Superior temporal gyrus (tissue), 1 donor: ENCODE results near the gene MAPK8.

ENCODE experiments used
- DNase-seq: peaks from one replicate; pipeline ENCODE4 v3.0.0-alpha.2; 2016; ENCODE audit errors: extremely low spot score

The MAPK8 gene

DNA sequence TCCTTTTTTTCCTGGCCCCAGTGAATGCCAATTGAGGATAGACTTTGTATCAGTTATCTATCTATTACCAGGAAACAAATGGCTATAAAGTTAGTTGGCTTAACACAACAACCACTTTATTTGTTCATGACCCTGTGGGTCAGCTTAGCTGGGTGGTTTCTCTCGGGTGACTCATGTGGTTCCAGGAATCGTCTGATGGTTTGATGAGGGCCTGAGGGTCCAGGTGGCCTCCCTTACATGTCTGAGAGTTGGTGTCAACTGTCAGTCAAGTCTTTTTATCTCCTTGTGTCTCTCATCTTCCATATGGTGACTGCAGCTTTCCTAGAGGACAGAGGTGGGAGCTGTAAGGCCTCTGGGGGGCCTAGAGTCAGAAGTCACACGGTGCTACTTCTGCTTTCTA, 15.3 kb upstream of the MAPK8 start:
- no peak for DNase-seq

- no peak for DNase-seq
Observed at GRCh38 chr10:48292616-48293015, 13.9 kb upstream of the MAPK8 start.

GRCh38 chr10:48294431-48294830, 12.0 kb upstream of the MAPK8 start:
- DNase-seq = no peak

DNA sequence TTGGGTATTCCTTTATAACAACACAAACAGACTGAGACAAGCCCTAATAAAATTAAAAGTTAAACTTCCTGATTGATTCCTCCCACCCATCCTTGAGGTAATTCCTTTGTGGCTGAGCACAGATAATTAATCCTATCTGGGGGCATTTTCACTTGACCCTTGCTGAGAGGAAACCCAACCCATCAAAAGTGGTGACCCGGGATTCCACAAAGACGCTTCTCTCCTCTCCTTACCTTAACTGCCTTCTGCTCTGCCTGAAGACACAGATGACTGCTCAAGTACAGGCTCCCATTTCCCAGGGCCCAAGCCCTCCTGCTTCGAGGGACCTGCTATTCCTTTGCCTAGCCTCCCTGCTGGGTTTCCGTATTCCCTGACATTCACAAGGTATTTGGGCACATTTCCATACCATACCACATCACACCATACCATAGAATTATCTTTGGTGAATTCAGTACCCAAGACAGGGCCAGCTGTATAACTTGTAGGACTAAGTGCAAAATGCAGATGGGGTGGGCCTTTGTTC, 9.8 kb upstream of the MAPK8 start:
- no peak for DNase-seq

- DNase-seq = no peak
Observed at GRCh38 chr10:48299066-48299465, 7.4 kb upstream of the MAPK8 start.

DNA sequence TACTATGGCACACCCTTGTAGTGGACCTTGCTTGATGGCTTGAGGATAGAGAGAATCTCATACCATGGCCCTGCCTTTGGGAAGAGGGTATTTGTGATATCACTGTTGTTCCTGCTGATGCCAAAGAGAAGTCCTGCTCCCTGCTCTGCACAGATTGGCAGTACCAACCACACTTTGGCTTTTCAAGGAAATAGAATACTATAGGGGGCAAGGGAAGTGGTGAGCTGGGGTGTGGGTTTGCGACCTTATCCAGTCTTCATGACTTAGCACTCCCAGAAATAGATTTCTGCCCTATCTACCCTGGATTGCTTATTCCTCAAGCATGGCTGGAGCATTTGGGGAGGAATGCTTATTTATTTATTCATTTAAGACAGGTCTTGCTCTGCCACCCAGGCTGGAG, 6.8 kb upstream of the MAPK8 start:
- DNase-seq = no peak

DNA sequence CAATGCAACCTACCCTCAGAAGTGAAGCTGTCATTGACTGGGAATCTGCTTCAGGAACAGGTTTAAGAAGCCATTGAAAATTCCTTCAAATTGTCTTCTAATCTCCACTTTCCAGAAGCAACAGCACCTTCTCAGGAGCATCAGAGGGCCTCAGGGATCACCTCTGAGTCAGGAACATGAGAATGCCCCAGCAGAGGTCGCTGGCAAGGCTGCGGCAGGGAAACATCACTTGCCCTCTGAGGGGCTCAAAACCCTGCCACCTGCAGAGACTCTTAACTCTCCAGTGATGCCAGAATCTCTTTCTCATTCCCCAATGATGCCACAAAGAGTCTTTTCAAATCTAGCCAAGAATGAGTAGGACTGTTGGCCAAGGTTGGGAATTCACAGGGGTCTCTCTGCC, 5.9 kb upstream of the MAPK8 start:
- DNase-seq = no peak

- DNase-seq = no peak
Observed at GRCh38 chr10:48302515-48303476, 3.7 kb upstream of the MAPK8 start.

DNA sequence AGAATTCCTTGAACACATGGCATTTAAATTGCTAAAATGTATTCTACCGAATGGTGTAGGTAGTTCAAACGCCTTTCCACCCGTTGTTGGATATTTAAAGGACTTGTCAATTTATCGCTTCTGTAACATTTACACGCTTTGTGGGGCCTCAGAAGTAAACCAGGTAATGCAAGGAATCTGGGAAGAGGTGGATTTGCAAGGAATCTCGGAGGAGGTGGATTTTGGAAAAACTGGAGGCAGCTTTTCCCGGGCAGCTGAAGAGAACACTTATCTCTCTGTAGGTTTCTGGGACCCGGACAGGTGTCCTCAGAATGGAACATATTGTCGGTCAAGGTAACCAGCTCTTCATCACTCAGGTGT, 592 bp upstream of the MAPK8 start:
- DNase-seq = no peak

DNA sequence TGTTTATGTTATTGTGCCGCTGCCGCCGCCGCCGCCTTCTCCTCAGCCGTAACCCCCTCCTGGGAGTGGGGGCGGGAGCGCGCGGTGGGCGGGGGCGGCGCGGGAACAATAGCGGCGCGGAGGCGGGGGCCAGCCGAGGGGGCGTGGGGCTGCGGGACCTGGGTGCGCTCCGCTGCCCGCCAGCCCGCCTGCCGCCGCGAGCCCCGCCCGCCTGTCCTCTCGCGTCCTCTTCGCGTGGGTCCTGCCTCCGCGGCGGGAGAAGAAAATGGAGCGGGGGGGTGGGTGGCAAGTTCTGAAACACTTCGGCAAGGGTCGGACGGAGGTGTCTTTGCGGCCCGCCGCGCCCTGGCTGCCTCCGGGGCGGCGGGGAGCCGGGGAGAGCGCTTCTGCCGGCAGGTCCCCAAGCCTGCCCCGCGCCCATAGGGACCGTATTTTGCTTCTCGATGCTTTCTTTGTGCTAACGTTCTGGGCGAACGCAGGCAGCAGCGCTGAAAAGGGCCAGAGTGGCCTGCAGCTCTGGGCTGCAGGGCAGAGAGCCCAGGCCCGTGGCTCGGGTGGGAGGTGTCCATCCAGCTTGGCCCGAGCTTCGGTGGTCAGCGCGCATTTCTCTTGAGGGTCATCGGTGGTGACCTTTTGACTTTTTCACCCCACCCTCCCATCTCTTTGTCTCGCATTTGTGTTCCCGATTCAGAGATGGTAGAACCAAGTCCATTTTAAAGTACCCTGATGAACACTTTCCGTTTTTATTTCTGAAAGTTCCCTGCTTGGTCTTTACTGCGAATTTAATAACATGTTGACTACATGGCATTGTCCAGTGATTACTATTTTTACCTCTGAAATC, 613 bp downstream of the MAPK8 start:
- DNase-seq = no peak

DNA sequence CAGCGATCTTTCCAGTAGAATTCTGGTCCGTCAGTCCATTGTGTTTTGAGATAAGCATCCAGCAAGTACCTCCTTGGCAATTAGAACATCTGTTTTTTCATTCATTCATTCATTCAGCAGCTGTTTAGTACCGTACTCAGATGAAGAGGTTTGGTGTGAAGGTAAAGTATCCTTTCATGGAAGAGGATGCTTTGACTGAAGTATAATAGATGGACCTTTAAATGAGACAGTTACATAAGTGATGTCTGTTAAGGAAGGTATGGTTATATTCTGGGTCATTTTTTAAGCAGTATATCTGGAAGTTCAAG, 1.2 kb downstream of the MAPK8 start:
- no peak for DNase-seq

DNA sequence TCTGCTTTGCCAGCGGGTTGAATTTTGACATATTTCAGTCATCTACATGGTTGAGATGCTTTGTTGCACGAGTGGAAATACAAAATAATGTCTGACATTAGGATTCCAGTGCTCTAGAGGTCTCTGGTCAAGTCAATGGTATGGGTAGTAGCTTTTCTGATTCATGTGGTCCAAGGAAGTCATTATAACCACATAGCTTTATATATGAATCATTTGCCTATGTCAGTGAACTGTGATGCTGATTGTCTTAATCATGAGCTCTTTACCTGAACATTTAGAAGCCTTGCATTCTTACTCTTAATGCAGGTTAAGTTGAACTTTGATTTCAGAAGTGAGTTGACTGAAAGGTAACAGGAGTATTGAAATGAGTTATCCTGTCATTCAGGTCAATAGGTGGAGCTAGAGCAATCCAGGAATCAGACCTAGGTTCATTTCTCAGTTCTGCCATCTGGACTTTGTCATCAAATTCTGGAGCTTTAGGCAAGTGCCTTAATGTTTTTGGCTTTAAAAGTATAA, 3.3 kb downstream of the MAPK8 start:
- no peak for DNase-seq

GRCh38 chr10:48314107-48314506, 7.6 kb downstream of the MAPK8 start:
- DNase-seq = no peak

GRCh38 chr10:48316236-48316635, 9.8 kb downstream of the MAPK8 start:
- no peak for DNase-seq

DNA sequence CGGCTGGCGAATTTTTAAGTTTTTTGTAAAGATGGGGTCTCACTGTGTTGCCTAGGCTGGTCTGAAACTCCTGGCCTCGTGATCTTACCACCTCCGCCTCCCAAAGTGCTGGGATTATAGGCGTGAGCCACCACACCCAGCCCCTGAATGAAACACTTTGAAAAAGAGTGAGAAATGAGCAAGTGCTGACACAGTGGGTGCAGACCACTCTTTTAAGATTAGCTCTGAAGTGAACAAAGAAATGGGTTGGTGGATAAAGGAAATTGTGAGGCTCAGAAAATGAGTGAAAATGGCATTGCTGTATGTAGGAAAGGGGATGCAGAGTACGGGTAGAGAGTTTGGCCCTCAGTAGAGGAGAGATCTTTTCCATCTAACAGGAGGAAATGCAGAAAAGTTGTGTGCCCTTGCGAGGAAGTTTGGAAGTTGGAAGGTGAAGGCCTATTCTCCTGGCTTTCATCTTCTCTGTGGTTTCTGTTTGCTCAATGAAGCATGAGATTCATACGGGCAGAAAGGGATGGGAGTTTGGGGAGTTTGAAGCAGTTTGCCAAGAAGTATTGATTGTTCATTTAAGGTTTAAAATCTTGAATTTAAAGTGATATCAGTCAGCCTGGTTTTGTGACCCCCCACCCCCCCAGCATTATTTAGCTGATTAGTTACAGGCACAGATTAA, 11.0 kb downstream of the MAPK8 start:
- DNase-seq = no peak

DNA sequence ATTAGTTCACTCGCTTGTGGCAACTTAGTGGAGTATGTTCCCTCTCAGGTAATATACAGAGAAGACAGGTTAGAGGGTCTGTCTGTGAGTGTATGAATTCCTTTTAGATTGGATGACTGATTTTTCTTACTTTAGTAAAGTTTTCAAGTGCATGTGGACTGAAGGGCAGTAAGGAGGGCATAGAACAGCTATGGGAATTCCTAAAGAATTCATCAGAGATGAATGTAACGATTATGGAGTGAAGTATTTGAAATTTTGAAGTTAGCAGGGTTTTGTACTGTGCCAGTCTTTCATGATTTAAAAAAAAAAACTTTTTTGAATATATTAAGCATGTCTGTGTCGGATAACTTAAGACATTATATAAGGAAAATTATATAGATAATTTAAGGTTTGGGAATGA, 15.5 kb downstream of the MAPK8 start:
- DNase-seq = no peak

DNA sequence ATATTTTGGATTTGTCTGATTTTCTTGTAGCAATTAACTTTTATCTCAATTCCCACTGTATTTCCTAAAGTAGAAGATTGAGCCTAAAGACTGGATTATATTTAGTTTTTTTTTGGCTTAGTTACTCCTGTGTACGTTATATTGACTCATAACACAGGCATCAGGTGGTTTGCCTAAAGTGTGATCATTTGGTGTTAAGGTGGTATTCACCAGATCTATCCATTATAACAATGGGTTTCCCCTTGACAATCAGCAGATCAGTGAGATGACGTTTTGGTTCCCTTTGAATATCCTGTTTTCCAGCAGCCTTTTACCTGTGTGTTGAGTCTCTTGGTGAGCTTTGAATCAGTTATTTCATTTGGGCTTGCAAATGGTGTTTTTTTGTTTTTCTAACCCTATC, 18.1 kb downstream of the MAPK8 start:
- DNase-seq = no peak

DNA sequence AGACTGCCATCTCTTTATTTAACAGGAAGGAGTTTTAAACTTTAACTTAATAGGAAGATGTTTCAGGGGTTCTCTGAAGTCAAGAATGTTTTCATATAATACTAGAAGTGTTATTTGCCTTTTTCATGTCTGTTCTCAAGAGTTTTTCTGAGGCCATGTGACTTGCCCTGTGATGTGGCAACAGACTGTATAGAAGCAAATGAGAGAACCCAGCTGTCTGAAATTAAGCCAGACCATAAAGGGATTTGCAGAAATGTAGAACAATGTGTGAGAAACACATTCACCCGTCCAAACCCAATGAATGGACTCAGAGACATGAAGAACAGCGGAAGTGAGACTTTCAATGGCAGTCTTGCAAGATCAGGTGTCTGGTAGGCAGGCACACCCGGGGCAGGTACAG, 23.8 kb downstream of the MAPK8 start:
- DNase-seq = no peak

- DNase-seq = no peak
Observed at GRCh38 chr10:48331436-48331835, 25.0 kb downstream of the MAPK8 start.

DNA sequence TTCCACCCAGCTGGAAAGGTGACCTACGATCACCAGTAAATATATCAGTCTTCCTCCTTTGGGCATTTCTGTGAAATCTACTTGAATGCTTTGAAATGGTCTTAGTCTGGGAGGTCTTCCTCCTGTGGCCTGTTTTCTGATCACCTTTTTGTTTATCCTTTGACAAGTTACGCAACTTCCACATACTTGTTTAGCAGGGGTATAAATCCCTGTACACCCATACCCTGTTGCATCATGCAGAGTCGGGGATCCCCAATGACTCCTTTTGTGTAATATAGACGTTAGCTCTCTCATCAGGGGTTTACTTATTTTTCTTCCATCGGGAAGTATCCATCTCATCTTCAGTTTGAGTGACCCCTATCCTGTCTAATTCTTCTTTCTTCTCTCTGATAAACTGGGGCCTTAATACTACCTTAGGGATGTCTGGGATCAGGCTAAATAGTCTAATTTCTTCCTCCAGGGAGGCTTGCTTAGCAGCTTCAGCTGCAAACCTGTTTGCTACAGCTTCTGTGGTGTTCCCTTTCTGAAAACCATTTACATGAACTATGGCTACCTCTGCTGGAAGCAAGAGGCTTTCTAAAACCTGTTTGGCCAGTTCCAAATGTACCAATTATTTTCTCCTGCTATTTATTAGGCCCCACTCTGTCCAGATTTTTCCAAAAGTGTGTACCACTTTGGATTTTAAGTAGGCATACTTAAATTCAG, 25.8 kb downstream of the MAPK8 start:
- DNase-seq = no peak

- no peak for DNase-seq
Observed at GRCh38 chr10:48332871-48333216, 26.4 kb downstream of the MAPK8 start.

GRCh38 chr10:48333856-48334255, 27.4 kb downstream of the MAPK8 start:
- DNase-seq = no peak
